Colon (tissue), 2 donors: Measurements from ENCODE around the gene DOCK2.
"Not testable (repeated sequence)": the region's sequence is repeated elsewhere in the genome, so short reads cannot be mapped to it uniquely, and the experiment has no call there.

Source experiments
- FAIRE-seq: peaks from 2 replicates; lab custom pipeline; 2012; peaks lifted over from hg19 to GRCh38; lab: Jason Lieb, UNC
- donor health status: control.
- donor health status: control.

Gene DOCK2

DNA sequence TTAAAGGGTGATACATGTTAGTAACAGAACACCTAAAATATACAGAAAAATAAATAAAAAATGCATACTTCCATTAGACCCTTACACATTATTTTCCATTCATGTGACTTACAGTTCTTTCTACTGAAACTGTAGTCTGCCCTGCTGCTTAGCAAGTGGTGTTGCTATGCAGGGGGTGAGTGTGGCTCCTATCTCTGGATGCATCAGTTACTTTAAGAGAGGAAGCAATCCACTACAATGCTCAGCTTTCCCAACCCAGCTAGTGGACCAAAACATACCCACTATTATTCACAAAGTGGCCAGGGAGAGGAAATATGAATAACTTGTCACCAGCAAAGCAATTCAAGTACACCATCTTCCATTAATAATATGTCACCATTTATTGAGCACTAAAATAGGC, 121.8 kb downstream of the DOCK2 start:
- no peak for FAIRE-seq

DNA sequence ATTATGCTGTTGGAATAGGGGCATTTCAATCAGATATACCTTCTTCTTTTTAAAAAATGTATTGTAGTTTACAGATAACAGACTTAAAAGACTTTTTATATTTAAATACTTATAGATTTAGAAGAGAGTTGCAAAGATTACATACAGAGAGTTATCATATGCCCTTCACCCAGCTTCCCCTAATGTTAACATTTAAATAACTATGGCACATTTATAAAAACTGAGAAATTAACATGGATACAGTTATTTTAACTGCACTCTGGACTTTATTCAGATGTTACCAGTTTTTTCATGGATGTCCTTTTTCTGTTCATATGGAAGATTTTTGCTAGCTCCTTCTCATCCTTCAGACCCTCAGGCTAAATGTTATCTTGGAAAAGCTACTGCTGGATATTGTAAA, 123.2 kb downstream of the DOCK2 start:
- no peak for FAIRE-seq

DNA sequence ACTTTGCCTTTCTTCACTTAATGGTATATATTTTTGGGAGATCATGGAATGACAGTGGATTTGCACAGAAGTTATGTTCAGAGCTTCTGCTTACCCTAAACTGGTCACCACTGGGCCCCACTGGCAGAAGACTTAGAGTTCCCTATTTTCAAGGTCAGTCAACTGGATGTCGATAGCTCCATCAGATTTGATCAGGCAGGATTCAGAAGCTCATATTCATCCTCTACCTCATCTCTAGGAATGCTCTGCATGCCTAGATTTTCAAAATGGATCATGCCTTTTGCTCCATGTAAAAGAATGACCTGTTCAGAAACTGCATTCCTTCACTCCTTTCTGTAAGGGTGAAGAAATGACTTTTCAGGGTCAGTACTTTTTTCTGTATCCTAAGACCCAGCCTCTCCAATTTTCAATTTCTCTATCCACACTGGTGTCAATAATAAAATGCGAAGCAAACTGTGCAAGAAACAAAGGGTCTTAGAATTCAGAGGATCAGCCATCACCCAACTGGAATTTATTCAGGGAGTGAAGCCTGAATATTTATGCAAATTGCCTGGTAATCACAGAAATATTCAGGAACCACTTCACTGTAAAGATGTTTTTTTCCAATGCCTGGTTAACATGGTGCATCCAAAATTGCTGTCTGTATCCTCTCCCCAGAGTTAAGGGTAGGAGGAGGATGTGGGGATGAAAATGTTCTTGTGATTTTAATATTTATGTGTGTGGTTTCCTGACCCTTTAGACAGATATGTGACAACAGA, 125.4 kb downstream of the DOCK2 start:
- FAIRE-seq, result no peak

DNA sequence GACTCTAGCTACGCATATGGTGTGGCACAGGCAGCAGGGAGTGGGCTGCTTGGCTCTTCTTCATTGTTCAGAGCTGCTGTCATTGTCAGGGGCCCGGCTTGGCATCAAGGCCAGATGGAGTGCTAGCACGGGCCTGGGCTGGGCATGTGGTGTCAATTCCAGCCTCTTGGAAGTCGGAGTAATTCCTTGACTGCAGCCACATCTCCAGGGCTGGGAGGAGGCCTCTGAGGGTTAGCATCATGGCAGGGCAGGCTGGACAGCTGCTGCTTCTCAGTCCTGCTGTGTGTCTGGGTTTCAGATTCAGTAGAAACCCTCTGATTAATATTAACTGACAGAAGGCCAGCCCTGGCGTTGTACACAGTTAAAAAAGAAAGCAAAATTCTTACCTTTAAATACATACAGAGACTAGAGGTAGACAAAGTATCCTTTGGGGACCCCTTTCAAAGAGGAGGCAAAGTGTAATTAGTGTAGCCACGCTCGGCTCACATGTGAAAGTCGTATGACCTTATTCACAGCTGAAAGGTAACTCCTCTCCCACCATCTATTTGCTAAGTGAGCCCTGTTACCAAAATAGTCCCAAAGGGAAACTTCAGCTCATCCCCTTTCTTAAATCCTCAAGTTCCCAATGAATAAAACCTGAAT, 126.4 kb downstream of the DOCK2 start:
- FAIRE-seq, result no peak

DNA sequence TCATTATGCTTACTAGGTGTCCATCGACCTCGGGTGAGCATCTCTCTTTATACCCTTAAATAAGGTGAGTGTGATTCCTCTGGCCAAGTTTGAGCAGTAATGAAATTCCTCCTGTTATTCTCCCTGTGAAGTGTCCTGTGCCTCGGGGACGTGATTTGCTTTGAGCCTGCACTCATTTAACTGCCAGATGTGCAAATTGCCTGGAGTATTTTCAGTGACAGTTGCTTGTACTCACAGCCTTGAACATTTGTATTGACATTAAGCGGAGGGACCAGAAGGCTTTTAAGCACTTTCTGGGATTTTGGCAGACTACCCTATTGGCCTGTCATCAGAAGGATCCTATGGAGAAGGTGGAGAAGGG, 126.9 kb downstream of the DOCK2 start:
- FAIRE-seq, result no peak

DNA sequence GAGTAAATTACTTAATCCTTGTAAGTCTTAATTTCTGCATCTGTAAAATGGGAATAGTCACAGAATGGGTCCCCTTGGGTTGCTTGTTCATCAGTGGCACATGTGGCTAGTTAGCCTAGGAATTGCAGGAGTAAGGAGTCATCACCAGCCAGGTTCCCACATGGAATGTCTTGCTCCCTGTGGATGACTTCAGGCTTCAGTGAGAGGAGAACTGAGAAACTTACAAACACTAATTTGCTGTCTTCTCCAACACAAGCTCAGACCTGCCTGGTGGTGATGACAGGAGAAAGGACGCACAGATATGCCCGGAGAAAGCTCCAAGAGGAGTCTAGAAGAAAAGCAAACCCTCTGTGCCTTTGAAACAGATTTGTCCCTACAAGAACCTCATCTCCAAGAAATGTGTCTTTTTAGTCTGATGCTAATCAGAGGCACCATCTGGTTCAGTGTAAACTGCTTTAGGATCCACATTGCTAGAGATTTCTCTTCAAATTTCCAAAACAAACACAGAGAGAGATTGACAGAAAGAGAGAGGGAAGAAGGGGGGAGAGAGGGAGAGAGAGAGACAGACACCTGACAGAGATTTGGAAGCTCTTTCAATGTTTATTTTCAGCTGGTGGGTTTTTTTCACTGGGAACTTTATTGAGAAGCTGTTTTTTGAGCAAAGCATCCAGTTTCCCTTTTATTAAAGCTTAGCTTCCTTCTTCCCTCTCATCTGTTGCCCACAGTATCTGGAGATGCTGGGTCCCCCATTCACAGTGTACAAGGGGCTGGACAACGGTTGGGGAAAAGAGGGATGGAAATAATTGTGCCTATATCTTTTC, 128.3 kb downstream of the DOCK2 start:
- FAIRE-seq, result no peak

DNA sequence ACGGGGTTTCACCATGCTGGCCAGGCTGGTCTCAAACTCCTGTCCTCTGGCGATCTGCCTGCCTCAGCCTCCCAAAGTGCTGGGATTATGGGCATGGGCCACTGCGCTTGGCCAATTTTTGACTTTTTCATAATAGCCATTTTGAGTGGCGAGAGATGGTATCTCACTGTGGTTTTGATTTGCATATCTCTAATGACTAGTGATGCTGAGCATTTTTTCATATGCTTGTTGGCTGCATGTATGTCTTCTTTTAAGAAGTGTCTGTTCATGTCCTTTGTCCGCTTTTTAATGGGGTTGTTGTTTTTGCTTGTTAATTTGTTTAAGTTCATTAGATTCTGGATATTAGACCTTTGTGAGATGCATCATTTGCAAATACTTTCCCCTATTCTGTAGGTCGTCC, 129.9 kb downstream of the DOCK2 start:
- FAIRE-seq, result not testable (repeated sequence)

DNA sequence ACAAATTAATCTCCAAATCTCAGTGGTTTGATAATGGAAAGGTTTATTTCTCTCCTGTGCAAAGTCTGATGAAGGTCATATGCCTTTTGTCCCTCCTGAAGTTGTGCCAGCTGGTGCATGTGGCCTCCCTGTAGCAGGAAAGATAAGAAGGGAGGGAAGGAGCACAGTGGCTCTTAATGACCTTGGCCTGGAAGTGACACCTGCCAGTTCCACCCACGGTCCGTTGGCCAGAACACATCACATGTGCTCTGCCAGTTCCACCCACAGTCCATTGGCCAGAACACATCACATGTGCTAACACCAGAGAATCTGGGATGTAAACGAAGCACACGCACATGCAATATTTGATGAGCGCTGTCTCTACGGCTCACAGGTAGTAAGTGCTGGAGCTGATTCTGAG, 130.9 kb downstream of the DOCK2 start:
- no peak for FAIRE-seq

DNA sequence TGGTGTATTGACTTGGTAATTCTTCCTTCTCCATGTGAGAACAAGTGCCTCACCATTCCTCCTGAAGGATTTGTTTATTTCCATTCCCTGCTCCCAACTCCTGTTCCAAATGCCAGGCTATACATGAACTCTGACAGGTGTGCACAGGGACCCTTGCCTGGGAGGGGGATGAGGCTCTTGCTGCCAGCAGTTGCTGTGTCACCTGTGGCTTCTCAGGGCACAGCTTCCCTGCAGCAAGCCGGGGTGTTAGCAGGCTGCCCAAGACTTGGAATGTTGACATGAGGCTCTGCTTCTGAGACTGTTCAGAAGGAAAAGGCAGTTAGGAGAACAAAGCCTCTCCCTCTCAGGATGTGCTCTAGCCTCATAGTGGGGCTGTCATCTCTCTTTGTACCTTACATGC, 131.3 kb downstream of the DOCK2 start:
- no peak for FAIRE-seq

DNA sequence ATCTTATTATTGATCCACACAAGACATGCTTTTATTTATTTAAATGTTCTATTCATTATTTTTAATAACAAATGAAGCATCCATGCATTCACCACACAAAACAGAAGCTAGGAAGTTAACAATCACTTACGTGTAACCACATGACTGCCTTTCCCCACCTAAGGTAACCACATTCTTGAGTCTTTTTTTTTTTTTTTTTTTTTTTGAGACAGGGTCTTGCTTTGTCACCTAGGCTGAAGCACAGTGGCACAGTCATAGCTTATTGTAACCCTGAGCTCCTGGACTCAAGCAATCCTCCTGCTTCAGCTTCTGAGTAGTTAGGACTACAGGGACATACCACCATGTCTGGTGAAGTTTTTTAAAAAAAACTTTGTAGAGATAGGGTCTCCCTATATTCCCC, 133.0 kb downstream of the DOCK2 start:
- no peak for FAIRE-seq

DNA sequence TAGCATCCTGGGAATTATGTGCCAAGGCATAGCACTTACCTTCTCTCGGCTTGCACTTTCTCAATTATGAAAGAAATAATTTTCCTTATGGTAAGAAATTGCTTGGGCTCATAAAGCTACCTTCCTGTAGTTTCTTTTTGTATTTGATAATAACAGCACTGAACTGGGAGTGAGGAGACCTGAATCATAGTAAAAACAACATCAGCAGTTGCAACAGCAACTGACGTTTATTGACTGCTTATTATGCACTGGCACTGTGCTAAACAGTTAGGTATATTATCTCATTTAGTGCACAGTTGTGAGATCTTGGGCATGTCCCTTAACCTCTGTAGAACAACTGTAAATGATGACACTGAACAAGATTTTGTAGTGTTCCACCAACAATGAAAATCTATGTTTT, 135.2 kb downstream of the DOCK2 start:
- no peak for FAIRE-seq

DNA sequence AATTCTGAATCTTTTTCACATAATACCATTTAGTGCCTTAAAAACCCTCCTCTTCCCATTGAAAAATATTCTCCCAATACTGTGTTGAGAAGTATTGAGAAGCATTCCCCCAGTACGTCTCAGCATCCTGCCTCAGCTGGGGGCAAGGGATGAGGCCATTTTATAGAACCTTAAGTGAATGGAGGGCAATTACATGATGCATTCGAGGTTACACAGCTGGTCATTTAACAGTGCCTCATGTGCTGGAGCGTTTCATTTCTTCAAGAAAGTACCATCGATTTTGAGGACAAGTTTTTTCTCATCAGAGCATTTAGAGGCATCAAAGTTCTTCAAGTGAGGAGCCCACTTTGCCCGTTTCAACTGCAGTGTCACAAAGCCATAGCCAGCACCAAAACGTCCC, 135.6 kb downstream of the DOCK2 start:
- FAIRE-seq, result no peak

DNA sequence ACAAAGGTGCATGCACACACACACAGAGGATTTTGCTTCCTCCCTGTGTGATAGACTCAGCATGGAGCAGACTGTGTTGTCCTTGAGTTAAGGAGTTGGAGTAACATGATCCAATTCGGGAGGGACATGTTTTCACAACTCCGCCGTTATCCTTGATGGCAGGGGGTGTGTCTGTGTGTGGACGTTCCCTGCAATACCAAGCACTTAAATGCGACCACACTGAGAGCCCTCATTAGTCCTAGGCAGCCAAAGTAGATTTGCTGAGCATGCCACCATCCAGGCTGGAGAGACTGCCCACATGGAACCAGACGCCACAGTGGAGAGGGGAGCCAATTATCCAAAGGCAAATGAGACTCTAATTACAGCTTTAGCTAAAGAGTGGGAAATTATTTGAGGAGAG, 140.1 kb downstream of the DOCK2 start:
- FAIRE-seq, result no peak

DNA sequence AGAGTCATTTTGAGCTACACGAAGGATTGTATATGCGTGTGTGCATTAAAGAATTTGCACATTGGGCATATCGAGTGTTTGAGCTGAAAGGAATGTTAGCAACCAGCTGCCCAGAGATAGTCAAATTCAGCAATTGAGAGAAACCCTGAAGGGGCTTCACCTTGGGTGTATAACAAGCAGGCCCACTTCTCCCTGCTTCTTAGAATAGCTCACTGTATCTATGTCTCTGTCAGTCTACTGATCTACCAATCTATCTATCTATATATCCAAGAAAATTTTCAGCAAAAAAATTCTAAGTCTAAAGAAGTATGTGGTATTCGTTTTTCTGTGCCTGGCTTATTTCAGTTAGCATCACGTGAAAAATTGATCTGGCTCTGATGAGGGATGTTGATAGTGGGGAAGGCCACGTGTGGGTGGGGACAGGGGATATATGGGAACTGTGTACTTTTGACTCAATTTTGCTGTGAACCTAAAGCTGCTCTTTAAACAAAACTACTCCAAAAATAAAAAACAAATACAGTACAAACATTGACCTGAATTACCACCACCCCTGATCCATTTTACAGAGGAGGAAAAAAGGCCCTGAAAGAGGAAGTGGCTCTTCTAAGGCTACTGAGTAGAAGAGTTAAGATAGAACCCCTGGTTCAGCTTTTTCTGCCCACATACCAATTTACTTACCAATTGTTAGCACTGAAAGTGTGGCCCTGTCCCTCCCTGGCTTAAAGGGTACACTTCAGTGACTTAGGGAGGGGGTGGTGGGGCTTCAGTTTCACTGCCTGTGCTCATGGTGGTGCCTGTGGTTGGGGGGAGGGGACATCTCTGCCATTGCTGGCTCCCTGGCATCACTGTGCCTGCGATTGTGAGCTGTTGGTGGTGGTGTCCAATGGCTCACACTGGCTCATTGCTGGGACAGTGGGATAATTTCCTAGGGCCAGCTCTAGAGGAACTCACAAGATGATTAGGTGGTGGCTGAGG, 141.8 kb downstream of the DOCK2 start:
- FAIRE-seq, result no peak

DNA sequence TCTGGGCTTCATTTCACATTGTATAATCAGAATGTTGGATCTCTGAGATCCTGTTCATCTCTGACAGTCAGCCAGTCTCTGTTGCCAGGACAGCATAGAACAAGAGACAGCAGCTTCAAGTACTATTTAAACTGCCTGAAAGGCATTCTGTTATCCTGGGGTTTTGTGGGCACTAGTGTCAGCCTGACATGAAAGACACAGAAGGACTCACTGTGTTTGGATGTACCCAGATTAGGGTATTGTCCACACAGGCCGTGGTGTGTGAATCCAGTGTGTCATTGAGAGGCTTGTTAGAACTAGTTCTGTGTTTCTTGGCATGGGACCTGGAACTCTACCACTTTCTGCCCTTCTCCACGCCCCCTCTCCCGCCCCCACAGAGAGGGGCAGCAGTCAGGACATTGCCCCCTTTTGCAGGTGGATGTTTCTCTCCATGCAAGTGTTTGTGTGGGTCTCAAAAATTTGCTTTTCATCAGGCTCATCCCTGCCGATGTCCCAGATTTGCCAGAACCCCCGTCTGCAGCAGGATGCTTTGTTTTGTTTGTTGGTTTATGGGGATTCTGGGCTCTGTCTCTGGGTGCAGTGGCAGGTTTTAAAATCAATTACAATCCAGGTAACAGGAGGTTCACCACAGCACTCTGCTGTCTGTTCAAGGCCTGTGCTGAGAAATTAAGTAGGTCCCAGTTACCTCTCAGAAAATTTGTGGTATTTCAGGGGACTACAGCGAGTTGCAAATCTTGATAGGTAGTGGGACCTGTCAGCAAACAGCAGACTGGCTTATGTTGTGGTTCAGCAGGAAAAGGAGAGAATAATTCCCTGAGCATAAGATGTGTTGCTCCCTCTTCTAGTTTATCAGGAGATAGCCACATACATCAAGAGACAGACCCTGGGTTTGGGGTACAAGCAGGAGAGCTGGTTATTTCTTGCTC, 144.6 kb downstream of the DOCK2 start:
- no peak for FAIRE-seq

DNA sequence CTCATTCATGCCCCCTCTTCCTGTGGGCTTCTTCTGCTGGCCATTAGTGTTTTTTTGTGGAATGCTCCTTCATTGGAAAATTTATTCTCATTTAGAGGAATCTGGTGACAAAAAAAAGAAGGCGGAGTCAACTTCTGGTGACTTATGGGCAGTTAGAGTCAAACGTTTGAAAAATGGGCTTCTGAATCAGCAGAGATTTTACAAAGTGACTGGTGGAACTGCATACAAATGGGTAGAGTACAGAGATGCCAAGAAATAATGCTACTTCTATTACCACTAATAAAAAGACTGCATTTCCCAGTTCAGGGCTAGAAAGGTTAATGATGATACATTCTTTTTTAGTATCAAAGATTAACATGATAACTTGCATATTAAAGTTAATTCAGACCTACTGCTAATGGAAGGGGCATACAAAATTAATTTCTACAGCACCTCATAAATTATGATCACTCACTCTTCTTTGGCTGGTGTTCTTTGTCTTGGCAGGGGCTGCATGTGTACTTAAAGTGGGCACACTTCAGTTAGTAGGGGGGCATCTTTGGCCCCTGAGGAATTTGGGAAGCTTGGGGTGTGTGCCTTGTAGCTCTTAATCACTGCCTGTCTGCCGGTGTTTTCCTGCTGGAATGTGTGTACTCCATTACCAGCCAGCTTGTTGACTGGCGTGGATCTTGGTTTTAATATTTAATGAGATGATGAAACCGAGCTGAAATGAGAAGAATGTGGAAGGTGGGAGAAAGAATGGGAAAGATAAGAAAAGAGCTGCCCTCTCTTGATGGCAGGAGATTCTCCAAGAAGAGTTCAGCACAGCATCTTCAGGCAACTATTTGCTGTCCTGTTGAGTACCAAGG, 148.9 kb downstream of the DOCK2 start:
- FAIRE-seq, result no peak

DNA sequence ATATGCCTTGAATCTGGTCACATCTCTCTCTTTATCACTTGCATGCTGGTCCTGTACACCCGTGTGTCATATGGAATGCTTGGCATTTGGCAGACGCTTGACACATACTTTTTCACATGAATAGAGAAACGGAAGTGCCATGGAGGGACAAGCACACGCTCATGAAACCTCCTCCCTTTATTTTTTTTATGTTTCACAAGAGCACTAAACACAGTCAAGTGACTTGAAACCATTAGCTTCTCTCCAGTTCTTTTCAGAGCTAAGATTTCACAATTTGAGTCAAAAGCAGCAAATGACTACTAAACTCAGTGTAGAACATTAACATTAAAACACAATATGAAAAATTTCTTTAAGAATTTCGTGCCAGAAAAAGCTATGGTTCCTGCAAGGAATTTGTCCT, 151.1 kb downstream of the DOCK2 start:
- no peak for FAIRE-seq

DNA sequence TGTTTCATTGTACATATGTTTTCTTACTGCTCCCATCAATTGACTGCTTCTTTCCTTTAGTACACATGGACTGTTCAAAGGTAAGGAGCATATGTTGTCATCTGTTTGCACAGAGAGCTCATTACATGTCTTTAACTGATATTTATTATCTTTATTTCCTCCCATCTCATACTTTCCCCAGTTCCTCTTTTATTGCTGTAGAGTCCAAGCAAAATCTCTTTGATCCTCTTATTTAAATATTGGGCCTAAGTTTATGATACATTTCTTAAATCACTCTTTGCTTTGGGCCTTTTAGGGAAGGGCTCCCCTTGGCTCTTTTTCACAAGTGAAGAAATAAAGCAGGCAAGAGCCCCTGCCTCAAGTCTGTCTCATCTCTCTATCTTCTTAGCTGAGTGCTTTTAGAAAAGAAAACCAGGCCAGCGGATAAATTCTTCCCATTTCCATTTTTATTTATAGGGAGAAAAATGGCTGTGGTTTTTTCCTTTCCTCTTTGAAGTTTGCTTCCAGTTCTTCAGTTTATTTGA, 152.4 kb downstream of the DOCK2 start:
- no peak for FAIRE-seq

DNA sequence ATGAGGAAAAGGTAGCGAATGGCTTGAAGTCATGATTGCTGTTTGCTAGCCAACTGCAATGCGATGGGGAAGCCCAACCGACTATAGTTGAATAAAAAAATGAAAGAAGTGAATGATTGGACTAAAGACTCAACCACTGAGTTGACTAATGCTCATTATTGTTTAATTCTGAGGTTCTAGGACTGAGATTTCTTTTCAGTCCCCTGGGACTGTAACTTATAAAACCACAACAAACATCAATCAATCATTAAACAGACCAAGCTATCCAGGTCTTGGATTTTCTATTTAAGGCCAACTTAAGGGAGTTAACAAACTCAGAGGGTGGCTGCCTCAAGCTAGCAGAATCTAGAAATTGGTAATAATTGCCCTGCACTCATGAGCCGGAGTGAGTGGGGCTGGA, 154.2 kb downstream of the DOCK2 start:
- FAIRE-seq, result no peak

DNA sequence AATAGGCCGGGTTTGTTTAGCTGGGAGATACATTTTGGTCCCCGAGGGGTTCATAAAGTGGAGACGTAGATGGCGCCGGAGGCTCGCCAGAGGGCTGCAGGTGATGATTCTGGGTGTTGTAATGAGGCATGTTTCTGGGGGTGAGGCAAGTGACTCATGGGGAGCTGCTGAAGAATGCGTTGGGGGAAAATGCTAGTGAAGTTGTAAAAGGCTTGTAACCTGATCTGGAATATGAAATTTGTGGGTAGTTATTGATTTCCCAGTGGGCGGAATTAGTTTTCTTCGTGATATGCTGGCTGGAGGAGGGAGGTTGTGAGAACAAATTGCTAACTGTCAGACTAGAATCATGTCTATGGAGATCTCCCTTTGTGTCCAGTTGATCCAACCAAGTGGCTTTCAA, 158.3 kb downstream of the DOCK2 start:
- no peak for FAIRE-seq
